Stimulated activated effector memory CD8-positive, alpha-beta T cell treated with anti-CD3 and anti-CD28 coated beads, Interleukin-12 subunit alpha, Interleukin-12 subunit beta, amount 100 ng/mL, for 72 hours (primary cell): Measurements from ENCODE around the gene TNNT3.
"Not testable (repeated sequence)": the region's sequence is repeated elsewhere in the genome, so short reads cannot be mapped to it uniquely, and the experiment has no call there.

Experiments used
- ATAC-seq: fragments of 150-1000 bp; cut with Tn5 transposase; 2 replicates; pipeline ENCODE4 v1.10.0; 2021
- DNase-seq, 2 donors: peaks; one replicate each; pipeline ENCODE4 v3.0.0; 2021 to 2022; ENCODE audit warnings: low spot score in 2 of 2
- H3K27ac Mint-ChIP-seq: one replicate; pipeline ENCODE4 v1.8.0; 2022; ENCODE audit warnings: mild to moderate bottlenecking, mixed read lengths
- H3K36me3 Mint-ChIP-seq: one replicate; pipeline ENCODE4 v1.8.0; 2022; ENCODE audit warnings: mild to moderate bottlenecking, mixed read lengths
- H3K4me1 Mint-ChIP-seq: one replicate; pipeline ENCODE4 v1.8.0; 2022; ENCODE audit warnings: mixed read lengths
- H3K4me3 Mint-ChIP-seq: one replicate; pipeline ENCODE4 v1.8.0; 2022; ENCODE audit warnings: mild to moderate bottlenecking, mixed read lengths
- H3K9me3 Mint-ChIP-seq: one replicate; pipeline ENCODE4 v1.8.0; 2022; ENCODE audit warnings: mixed read lengths

Gene TNNT3

DNA sequence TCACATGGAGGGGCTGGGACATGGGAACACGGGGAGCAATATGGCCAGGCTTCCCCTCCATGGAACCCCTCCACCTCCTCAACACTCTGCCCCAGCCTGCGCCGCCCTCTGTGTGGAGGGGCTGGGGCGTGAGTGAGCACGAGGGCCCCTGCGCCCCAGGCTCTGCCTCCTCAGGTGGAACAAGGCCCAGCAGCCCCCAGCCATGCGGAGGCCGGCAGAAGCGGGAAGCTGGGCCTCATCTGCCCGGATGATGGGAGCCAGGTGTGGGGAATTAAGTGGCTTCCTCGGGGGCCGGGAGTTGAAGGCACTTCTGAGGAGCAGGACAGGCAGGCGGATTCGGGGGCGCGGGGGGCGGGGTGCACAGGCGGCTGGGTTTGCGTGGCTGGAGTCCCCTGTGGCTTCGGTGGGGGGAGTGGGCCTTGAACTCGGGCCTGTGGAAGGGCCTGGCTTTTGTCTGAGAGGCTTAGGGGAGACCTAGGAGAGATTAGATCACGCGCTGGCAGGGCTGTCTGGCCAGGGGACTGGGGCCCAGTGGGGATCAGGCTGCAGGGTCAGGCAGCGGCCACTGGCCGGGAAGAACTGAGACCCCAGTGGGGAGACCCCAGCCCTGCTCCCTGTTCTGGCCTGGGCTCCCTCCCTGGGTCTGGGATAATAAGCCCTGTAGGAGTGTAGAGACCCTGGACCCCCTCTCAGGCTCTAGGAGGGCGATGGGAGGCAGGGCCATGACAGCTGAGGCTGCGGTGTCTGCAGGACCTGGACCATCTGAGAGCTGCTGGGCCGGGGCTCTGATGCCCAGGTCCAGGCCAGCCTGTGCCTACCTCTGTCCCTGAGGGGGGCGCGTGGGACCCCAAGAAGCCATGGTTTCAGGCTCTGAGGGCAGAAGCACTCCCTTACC lies 41.1 kb upstream of the TNNT3 start:
- no peak for DNase-seq
- no peak for ATAC-seq
- H3K4me1 Mint-ChIP-seq, result peaks cover 35% of the 10 kb centered on the region
- H3K9me3 Mint-ChIP-seq, result no peaks in the 10 kb centered on the region
- peaks cover 59% of the 10 kb centered on the region for H3K36me3 Mint-ChIP-seq
- H3K27ac Mint-ChIP-seq, result peak overlapping the region; percentile 50
- no peak overlapping the region for H3K4me3 Mint-ChIP-seq

GRCh38 chr11:1879342-1879940 lies 40.1 kb upstream of the TNNT3 start:
- Mint-ChIP-seq H3K9me3 (no peaks in the 10 kb centered on the region), H3K4me1 (peaks cover 31% of the 10 kb centered on the region), H3K27ac (peak overlapping the region; percentile 81), H3K4me3 (no peak overlapping the region), H3K36me3 (peaks cover 54% of the 10 kb centered on the region)
- DNase-seq, result no peak
- no peak for ATAC-seq

DNA sequence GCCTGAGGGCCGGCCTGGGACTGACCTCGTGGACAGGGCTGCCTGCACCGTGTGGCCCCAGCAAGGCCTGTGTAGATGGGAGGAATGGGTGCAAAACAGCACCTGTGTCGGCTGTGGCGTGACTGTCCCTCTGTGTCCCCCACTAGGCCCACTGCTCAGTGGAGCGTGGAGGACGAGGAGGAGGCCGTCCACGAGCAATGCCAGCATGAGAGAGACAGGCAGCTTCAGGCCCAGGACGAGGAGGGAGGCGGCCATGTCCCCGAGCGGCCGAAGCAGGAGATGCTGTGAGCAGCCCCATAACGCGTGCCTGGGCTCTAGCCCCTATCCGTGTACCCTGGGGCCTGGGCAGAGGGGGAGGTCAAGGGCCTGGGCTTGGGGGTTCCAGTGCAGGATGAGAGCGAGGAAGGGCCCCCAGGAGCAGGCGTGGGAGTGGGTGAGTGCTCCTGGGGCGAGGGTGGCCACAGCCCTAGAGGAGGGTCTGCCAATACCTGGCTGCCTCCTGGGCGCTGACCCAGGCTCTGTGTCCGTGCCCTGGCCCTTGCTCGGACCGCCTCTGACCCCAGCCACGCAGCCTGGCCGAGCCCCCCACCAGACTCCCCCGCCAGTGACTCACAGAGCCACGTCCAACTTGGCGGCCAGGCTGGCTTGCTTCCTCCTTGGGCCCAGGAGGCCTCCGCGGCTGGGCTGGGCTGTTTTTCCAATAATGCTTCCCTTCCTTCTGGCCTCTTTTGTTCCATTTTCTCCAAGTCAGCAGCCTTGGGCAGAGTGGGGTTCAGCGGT lies 39.4 kb upstream of the TNNT3 start:
- H3K27ac Mint-ChIP-seq, result peak overlapping the region; percentile 81
- H3K4me1 Mint-ChIP-seq, result peaks cover 30% of the 10 kb centered on the region
- no peak overlapping the region for H3K4me3 Mint-ChIP-seq
- no peak for DNase-seq
- ATAC-seq, result no peak
- peaks cover 51% of the 10 kb centered on the region for H3K36me3 Mint-ChIP-seq
- H3K9me3 Mint-ChIP-seq, result no peaks in the 10 kb centered on the region

DNA sequence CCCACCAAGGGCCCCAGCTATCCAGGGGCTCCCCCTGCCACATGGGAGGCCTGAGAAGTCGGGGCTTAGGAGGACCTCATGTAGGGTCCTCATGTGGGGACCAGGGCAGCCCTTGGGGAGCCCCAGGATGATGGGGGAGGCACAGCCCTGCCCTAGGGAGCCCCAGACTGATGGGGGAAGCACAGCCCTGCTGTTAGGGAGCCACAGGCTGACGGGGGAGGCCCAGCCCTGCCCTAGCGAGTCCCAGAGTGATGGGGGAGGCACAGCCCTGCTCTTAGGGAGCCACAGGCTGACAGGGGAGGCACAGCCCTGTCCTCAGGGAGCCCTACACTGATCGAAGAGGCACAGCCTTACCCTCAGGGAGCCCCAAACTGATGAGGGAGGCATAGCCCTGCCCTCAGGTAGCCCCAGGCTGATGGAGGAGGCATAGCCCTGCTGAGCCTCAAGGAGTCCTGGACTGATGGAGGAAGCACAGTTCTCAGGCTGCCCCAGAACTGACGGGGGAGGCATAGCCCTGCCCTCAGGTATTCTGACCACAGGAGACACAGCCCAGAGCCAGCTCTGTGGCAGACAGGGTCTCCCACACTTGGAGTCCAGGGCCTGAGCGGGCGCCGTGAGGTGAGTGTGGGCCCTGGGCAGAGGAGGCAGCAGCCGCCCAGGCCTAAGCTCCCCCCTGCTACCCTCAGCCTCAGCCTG lies 38.6 kb upstream of the TNNT3 start:
- H3K4me3 Mint-ChIP-seq, result no peak overlapping the region
- no peaks in the 10 kb centered on the region for H3K9me3 Mint-ChIP-seq
- ATAC-seq, result peak; percentile 5

DNA sequence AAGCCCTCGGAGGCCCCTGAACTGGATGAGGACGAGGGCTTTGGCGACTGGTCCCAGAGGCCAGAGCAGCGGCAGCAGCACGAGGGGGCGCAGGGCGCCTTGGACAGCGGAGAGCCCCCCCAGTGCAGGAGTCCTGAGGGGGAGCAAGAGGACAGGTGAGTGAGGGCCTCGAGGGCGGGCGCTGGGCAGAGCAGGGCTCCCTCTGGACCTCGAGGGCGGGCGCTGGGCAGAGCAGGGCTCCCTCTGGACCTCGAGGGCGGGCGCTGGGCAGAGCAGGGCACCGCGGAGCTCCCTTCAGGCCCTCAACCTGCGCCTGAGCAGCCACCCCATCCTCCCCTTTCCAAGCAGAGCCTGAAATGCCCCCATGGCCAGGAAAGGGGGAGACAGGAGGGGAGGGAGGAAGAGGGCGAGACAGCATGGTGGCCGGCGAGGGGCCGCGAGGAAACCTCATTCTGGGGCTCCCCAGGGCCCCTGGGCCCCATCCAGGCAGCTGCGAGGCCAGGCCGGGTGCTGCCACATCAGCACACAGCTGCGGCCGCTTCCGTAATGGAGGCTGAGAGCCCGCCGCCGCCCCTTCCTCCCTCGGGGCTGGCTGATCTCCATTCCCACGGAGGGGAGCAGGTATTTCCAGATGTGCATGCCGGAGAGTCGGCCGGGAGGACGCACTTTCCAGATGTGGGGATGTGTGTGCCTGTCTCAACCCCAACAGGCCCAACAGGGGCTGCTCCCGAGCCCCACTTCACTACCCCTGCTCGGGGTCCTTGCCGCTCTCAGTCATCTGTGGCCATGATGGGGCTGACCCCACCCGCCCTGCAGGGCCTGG lies 37.9 kb upstream of the TNNT3 start:
- Mint-ChIP-seq H3K9me3 (no peaks in the 10 kb centered on the region), H3K27ac (no peak overlapping the region), H3K4me3 (no peak overlapping the region), H3K36me3 (peaks cover 36% of the 10 kb centered on the region), H3K4me1 (peaks cover 25% of the 10 kb centered on the region)
- peak in 1 of 2 donors; percentile 55 for DNase-seq
- peak; percentile 38 for ATAC-seq

More for the DNA sequence above, 38.6 kb upstream of the TNNT3 start:
- no peak for DNase-seq
- Mint-ChIP-seq H3K4me1 (peaks cover 25% of the 10 kb centered on the region), H3K36me3 (peaks cover 44% of the 10 kb centered on the region), H3K27ac (peak overlapping the region; percentile 81)

- ATAC-seq (peak; percentile 86), DNase-seq (peak; percentile 72 to 84)
- no peak overlapping the region for H3K4me3 Mint-ChIP-seq
- H3K4me1 Mint-ChIP-seq, result peaks cover 22% of the 10 kb centered on the region
- no peak overlapping the region for H3K27ac Mint-ChIP-seq
- no peaks in the 10 kb centered on the region for H3K9me3 Mint-ChIP-seq
- peaks cover 32% of the 10 kb centered on the region for H3K36me3 Mint-ChIP-seq
These were observed 37.0 kb upstream of the TNNT3 start for GRCh38 chr11:1882265-1883238.

DNA sequence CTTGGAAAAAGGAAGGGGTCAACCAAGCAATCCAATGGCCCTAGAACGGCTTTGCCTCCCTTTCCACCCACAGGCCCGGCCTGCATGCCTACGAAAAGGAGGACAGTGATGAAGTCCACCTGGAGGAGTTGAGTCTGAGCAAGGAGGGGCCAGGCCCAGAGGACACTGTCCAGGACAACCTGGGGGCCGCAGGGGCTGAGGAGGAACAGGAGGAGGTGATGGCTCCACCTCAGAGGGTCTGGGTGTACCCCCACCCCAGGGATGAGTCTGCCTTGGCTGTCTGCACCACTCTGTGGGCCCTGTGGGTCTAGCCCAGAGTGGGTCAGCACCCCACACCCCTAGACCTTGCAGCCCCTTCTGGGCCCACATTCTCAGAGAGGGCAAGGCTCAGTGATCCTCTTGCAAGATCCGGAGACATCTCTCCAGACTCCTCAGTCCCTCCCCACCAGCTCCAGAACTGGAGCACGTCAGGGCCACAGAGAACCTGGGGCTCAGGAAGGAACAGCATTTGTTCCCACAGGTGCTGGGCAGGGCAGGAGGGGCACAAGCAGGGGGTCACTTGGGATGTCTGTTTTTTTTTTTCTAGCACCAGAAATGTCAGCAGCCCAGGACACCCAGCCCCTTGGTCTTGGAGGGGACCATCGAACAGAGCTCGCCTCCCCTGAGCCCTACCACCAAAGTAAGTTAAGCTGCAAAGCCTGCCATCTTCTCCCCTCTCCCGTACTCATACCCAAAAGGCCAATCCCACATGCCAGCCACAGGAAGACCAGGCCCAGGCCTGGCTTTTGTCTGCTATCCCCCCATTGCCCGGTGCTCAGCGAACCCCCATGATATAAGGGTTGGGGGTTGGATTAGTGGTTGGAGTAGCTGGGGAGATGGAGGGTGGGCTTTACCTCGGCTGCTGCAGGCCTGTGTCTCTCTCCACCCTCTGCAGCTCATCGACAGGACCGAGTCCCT lies 35.9 kb upstream of the TNNT3 start:
- H3K9me3 Mint-ChIP-seq, result no peaks in the 10 kb centered on the region
- H3K4me1 Mint-ChIP-seq, result peaks cover 18% of the 10 kb centered on the region
- peaks cover 26% of the 10 kb centered on the region for H3K36me3 Mint-ChIP-seq
- ATAC-seq (no peak), DNase-seq (no peak)
- H3K27ac Mint-ChIP-seq, result no peak overlapping the region
- no peak overlapping the region for H3K4me3 Mint-ChIP-seq

GRCh38 chr11:1884303-1884700 lies 35.2 kb upstream of the TNNT3 start:
- H3K27ac Mint-ChIP-seq, result no peak overlapping the region
- peaks cover 19% of the 10 kb centered on the region for H3K36me3 Mint-ChIP-seq
- ATAC-seq, result no peak
- H3K4me3 Mint-ChIP-seq, result no peak overlapping the region
- H3K9me3 Mint-ChIP-seq, result no peaks in the 10 kb centered on the region
- DNase-seq, result no peak
- peaks cover 18% of the 10 kb centered on the region for H3K4me1 Mint-ChIP-seq

DNA sequence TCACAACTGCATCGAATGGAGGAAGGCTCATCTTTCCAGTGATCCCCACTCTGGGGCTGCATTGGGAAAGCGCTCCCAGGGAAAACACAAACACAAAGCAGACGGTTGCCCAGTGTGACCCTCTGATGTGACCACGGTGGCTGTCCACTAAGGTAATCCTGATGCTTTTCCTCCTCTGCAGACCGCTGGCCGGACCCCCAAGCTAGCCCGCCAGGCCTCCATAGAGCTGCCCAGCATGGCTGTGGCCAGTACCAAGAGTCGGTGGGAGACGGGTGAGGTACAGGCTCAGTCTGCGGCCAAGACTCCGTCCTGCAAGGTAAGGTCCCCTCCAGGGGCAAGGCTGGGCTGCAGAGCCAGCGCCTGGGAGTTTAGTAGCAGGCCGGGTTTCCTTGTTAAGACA lies 33.0 kb upstream of the TNNT3 start:
- not testable (repeated sequence) for H3K4me3 Mint-ChIP-seq, DNase-seq, H3K36me3 Mint-ChIP-seq, H3K27ac Mint-ChIP-seq, H3K4me1 Mint-ChIP-seq, H3K9me3 Mint-ChIP-seq, ATAC-seq

DNA sequence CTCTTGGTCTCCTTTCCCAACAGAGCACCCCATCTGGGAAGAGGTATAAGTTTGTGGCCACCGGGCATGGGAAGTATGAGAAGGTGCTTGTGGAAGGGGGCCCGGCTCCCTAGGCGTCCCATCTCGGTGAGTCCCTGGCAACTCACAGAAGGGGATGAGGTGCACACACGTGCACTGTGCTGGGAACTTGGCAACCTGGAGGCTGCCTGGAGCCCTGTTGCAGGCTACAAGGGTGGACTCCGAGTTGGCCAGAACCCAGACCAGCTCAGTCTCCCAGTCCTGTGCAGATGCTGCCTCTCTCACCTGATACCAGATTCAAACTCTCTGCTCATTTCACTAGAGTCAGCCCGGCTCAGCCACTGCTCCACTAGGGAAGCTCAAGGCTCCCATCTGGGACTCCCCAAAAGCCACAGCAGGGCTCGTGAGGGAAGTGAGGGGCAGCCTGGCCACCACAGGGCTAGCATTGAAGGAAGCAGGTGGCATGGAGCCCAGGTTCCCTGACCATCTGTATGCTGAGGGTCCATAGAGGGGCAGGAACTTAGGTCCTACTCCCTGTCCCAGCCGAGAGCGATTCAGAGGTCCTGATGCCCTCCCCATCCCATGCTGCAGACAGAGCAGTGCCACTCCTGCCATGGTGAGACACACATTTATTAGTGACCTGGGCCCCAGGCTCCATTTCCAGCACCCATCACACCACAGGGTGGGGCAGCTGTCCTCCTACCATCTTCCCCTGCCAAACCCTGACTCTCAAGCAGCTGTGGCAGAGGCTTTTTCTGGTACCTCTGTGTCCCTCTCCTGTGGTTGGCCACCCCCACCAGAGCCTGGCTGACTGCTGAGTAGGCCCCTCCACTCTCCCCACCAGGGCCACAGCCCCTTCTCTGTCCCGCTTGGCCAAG lies 31.8 kb upstream of the TNNT3 start:
- ATAC-seq (no peak), DNase-seq (no peak)
- H3K27ac Mint-ChIP-seq, result no peak overlapping the region
- no peaks in the 10 kb centered on the region for H3K36me3 Mint-ChIP-seq
- peak overlapping the region; percentile 68 for H3K4me3 Mint-ChIP-seq
- peaks cover 7% of the 10 kb centered on the region for H3K4me1 Mint-ChIP-seq
- H3K9me3 Mint-ChIP-seq, result no peaks in the 10 kb centered on the region

DNA sequence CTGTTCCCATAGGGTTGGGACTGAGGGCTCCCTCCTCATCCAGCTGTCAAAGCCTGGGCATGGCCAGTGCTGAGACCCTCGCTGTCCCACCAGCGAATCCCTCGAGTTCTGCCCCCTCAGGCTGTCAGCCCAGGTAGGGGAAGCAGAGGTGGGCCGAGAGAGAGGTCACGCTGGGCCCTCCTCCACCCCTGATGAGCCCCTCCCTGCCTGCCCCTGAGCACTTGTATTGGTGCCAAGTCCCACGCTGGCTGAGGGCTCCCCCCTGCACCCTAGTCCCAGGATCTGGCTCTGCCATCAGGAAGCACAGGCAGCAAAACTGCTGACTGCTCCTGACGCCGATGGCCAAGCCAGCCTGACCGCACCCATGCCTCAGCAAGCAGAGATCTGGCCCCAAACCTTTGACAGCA lies 31.2 kb upstream of the TNNT3 start:
- Mint-ChIP-seq H3K36me3 (no peaks in the 10 kb centered on the region), H3K4me1 (peaks cover 13% of the 10 kb centered on the region), H3K4me3 (peak overlapping the region; percentile 68), H3K9me3 (no peaks in the 10 kb centered on the region), H3K27ac (no peak overlapping the region)
- no peak for DNase-seq
- ATAC-seq, result peak; percentile 1

- Mint-ChIP-seq H3K36me3 (no peaks in the 10 kb centered on the region), H3K4me3 (peak overlapping the region; percentile 68), H3K4me1 (peaks cover 18% of the 10 kb centered on the region), H3K27ac (no peak overlapping the region), H3K9me3 (no peaks in the 10 kb centered on the region)
- ATAC-seq (peak; percentile 4), DNase-seq (no peak)
These were observed 30.7 kb upstream of the TNNT3 start for GRCh38 chr11:1888811-1889210.
